ENCODE data around the gene ESPL1. TPM values are rescaled to one million over a fixed set of nuclear protein-coding genes. Genes with fewer than 3 reads are reported as not detected.

Gene ESPL1
- 15.5 to 21.8 TPM (median 19.0 TPM) in 5 replicates for total RNA-seq (2022; extraction: Qiagen RNA extraction)

DNA sequence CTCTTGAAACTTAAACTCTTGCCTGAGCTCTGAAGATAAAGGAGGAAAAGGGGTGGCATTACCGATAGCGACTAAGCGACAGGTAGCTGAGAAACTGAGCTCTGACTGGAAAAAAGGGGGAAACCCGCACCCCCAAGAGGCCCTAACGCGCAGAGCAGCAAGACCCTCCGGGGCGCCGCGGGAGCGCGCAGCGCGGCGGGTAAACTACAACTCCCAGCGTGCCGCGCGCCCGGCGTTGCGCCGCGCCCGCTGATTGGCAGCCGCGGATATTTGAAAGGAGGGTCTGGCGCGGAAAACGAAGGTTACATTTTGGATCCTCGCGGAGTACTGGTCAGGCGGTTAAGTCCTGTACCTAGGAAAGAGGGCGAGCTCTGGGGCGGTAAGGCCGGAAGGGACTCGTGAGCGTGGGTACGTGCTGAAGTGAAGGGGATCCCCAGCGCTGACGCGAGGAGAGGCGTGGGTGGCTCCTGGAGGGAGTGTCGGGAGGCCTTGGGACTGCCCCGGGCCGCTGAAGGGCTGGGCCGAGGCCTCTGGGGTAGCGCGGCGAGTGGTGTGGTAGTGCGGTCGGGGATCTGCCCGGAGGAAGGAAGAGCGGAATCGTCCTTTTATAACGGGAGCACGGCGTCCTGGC lies at the start of gene ESPL1:
Gene ESPL1 (plus strand): TSS at position 301 of the 631 bp plus-strand sequence. CDS start 468 bp downstream, outside the sequence.

DNA sequence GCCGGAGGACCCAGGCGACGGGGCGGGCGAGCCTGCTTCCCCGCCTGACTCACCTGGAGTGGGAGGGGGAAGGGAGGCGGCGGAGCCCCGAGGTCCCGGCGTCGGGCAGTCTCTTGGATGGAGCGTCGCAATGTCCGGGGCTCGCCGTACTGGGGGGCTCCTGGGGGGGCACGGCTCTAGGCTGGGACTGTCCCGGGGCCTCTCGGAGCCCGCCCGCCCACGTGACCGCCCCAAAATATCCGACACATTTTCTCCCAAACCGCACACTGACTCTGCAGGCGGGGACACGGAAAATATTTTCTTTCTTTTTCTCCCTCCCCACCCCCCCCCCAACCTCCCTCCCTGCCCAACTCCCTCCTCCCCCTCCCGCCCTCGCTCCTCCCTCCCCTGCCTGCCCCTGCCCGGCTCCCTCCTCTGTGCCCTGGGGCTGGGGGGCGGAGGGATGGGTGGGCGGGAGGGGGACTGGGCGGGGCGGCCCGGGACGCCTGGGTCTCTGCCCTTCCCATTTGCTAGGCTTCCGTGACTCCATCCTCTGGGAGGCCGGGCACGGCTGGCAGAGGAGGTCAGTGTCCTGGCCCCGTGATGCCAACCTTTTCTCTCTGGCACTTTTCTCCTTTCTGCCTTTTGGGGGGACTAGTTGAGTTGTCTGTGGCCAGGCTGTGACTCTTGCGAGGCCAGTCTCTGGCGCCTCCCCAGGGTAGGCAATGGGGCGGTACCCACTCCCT lies 36.0 kb upstream of the ESPL1 start, which contains the start of gene RARG:
Gene RARG (minus strand): TSS at position 289 of the 725 bp plus-strand sequence. CDS start 4,664 bp downstream, outside the sequence.

DNA sequence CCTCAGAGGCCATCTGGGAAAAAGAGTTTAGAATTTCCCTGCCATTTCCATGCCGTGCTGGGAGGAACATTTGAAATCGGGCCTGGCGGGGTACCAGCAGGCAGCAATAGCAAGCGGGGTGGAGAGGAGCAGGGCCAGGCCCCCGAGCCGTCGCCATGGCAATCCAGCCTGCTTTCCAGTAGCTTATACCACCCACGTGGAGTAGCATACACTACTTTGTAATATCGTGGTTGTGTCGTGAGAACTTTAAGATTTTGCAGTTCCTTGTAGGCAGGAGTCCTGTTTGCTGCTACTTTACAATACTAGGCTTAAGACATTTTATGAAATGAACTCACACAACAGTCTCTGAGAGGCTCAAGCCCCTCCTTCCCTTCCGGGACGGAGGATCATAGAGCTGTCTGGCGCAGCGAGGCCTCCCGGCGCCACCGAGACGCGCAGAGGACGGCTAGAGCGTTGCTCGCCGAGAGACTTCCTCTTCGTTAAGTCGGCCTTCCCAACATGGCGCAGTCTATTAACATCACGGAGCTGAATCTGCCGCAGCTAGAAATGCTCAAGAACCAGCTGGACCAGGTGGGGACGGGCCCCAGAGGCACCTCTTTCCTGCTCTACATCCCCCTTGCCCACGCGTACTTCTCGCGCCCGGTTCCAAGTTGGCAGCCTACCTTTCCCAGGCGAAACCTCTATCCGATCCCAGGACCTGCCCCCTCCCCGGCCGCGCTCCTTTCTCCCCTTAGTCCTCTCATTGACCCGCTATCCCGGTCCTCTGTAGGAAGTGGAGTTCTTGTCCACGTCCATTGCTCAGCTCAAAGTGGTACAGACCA lies 27.2 kb downstream of the ESPL1 start, which contains the start of gene PFDN5:
Gene PFDN5 (plus strand): TSS at position 473 of the 821 bp plus-strand sequence. CDS start 26 bp downstream, at position 499.

DNA sequence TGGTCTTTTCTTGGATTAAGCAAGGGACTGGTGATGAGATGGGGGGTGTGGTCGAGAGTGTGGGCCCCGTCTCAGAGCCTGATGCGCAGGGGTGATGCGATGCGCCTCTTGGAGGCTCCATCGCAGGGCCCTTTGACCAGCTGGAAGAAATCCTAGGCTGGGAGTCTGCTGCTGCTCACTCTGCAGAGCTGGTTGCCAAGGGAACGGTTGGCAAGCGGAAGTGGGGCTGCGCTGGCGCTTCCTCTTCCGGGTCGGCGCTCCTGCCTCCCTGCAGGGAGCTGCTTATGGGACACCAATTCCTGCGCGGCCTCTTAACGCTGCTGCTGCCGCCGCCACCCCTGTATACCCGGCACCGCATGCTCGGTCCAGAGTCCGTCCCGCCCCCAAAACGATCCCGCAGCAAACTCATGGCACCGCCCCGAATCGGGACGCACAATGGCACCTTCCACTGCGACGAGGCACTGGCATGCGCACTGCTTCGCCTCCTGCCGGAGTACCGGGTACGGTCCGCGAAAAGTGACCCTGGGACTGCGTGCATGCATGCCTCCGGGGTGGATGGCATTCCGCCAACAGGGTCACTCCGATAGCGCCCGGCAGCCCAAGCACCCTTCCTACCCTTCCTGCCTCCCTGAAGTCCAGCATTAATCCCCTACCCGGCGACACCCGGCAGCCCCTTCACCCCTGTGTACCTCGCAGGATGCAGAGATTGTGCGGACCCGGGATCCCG lies 31.5 kb downstream of the ESPL1 start, which contains the start of gene MYG1:
Gene MYG1 (plus strand): TSS at position 242 of the 727 bp plus-strand sequence. CDS start 43 bp downstream, at position 285.

DNA sequence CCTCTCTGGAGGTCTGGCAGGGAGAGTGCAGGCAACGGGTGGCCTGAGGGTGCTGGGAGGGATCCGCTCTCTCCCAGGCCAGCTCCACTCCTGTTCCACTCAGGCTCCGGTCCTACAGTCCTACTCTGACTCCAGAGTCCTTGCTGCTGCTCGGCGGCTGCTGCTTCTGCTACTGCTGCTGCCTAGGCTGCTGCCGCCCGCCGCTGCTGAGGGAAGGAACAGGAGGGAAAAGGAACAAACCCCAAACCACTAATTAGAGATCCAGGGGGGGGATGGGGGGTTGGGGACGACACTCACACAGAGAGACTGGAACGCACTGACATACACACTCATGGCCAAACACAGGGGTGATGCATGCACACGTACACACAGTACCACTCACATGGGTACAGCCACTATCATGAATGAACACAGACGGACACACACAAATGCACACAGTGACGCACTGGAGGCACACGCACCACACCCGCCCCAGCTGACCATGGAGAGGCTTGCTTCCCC lies 68.1 kb downstream of the ESPL1 start, which contains the start of gene SP7:
Gene SP7 (minus strand): TSS at position 174 of the 501 bp plus-strand sequence. CDS start 708 bp downstream, outside the sequence.

Other genes with a start within 250 kb of the ESPL1 start
- 35.6 to 67.7 TPM (median 53.7 TPM) in 5 replicates for gene TNS2, start 218.2 kb upstream of the ESPL1 start, total RNA-seq (2022; extraction: Qiagen RNA extraction)
- 31.6 to 38.1 TPM (median 36.6 TPM) in 5 replicates for gene SPRYD3, start 188.9 kb upstream of the ESPL1 start, total RNA-seq (2022; extraction: Qiagen RNA extraction)
- 157 to 250 TPM (median 241 TPM) in 5 replicates for gene IGFBP6, start 170.6 kb upstream of the ESPL1 start, total RNA-seq (2022; extraction: Qiagen RNA extraction)
- 0.14 to 0.28 TPM (median 0.23 TPM) in 5 replicates for gene SOAT2, start 164.8 kb upstream of the ESPL1 start, total RNA-seq (2022; extraction: Qiagen RNA extraction)
- gene ZNF740, start 87.6 kb upstream of the ESPL1 start, total RNA-seq (2022; extraction: Qiagen RNA extraction), result 10.9 to 16.1 TPM (median 13.8 TPM) in 5 replicates
- 4.4 to 9.9 TPM (median 6.6 TPM) in 5 replicates for gene CSAD, start 87.4 kb upstream of the ESPL1 start, total RNA-seq (2022; extraction: Qiagen RNA extraction)
- 0.35 to 0.84 TPM (median 0.55 TPM) in 5 replicates for gene ITGB7, start 61.0 kb upstream of the ESPL1 start, total RNA-seq (2022; extraction: Qiagen RNA extraction)
- 19.2 to 26.6 TPM (median 24.6 TPM) in 5 replicates for gene RARG, start 36.1 kb upstream of the ESPL1 start, total RNA-seq (2022; extraction: Qiagen RNA extraction)
- 476 to 584 TPM (median 513 TPM) in 5 replicates for gene PFDN5, start 27.2 kb downstream of the ESPL1 start, total RNA-seq (2022; extraction: Qiagen RNA extraction)
- gene MYG1, start 31.4 kb downstream of the ESPL1 start, total RNA-seq (2022; extraction: Qiagen RNA extraction), result 70.1 to 96.3 TPM (median 90.1 TPM) in 5 replicates
- gene AAAS, start 53.3 kb downstream of the ESPL1 start, total RNA-seq (2022; extraction: Qiagen RNA extraction), result 69.8 to 82.5 TPM (median 75.9 TPM) in 5 replicates
- 0.09 TPM in 1 of 5 replicates, not detected in the others for gene SP7, start 68.1 kb downstream of the ESPL1 start, total RNA-seq (2022; extraction: Qiagen RNA extraction)
- gene SP1, start 111.9 kb downstream of the ESPL1 start, total RNA-seq (2022; extraction: Qiagen RNA extraction), result 18.4 to 25.2 TPM (median 20.4 TPM) in 5 replicates
- gene AMHR2, start 155.6 kb downstream of the ESPL1 start, total RNA-seq (2022; extraction: Qiagen RNA extraction), result 0.67 to 1.8 TPM (median 1.2 TPM) in 5 replicates
- gene PRR13, start 173.4 kb downstream of the ESPL1 start, total RNA-seq (2022; extraction: Qiagen RNA extraction), result 286 to 362 TPM (median 330 TPM) in 5 replicates
- 590 to 639 TPM (median 617 TPM) in 5 replicates for gene PCBP2, start 183.8 kb downstream of the ESPL1 start, total RNA-seq (2022; extraction: Qiagen RNA extraction)
- 10.8 to 16.6 TPM (median 13.1 TPM) in 5 replicates for gene MAP3K12, start 231.2 kb downstream of the ESPL1 start, total RNA-seq (2022; extraction: Qiagen RNA extraction)
- gene TARBP2, start 233.0 kb downstream of the ESPL1 start, total RNA-seq (2022; extraction: Qiagen RNA extraction), result 40.4 to 57.8 TPM (median 53.9 TPM) in 5 replicates
- not detected in 5 replicates for gene NPFF, start 239.2 kb downstream of the ESPL1 start, total RNA-seq (2022; extraction: Qiagen RNA extraction)

Data from A549 treated with Mapracorat at 1 μM for 4 hours (cell line).